WTC11 (cell line): ENCODE results near the gene RSPO3. TPM values are rescaled to one million over a fixed set of nuclear protein-coding genes. Genes with fewer than 3 reads are reported as not detected.

Experiments used
- ATAC-seq: fragments of 200-7000 bp; cut with Tn5 transposase; 2 replicates; pipeline ENCODE4 v1.10.0; 2021; ENCODE audit warnings: mild to moderate bottlenecking, moderate library complexity
- CTCF ChIA-PET: fragments of 300-600 bp; sonication (Branson Sonifier 250); formaldehyde crosslinking; loops from one replicate; lab custom pipeline; 2021; ENCODE audit warnings: antibody characterized with exemption; lab: Charles Lee
- POLR2A ChIA-PET: fragments of 350-600 bp; sonication (Branson Sonifier 250); formaldehyde crosslinking; loops from one replicate; lab custom pipeline; 2021; ENCODE audit warnings: antibody characterized with exemption; lab: Charles Lee
- DNase-seq: peaks from one replicate; pipeline ENCODE4 v3.0.0; 2021; ENCODE audit warnings: low spot score
- H3K27ac Mint-ChIP-seq: 2 replicates; pipeline ENCODE4 v1.8.0; 2021; ENCODE audit warnings: mixed read lengths
- H3K27me3 Mint-ChIP-seq: 2 replicates; pipeline ENCODE4 v1.8.0; 2021; ENCODE audit warnings: low read depth, mild to moderate bottlenecking, moderate library complexity, mixed read lengths
- H3K36me3 Mint-ChIP-seq: 2 replicates; pipeline ENCODE4 v1.8.0; 2021; ENCODE audit warnings: mixed read lengths
- H3K4me1 Mint-ChIP-seq: 2 replicates; pipeline ENCODE4 v1.8.0; 2022; ENCODE audit warnings: mixed read lengths
- H3K4me3 Mint-ChIP-seq: 2 replicates; pipeline ENCODE4 v1.8.0; 2021; ENCODE audit warnings: mild to moderate bottlenecking, moderate library complexity, mixed read lengths
- H3K9me3 Mint-ChIP-seq: 2 replicates; pipeline ENCODE4 v1.8.0; 2021; ENCODE audit warnings: mixed read lengths
- CREB1 ChIP-seq: sonication (generic); formaldehyde crosslinking; IDR thresholded peaks from 2 replicates; pipeline ENCODE4 v1.8.0; 2023; ENCODE audit warnings: mild to moderate bottlenecking, missing genetic modification reagents
- CREM ChIP-seq: sonication (generic); formaldehyde crosslinking; IDR thresholded peaks from 2 replicates; pipeline ENCODE4 v1.8.1; 2022; ENCODE audit warnings: mild to moderate bottlenecking, missing genetic modification reagents, moderate library complexity
- ELF4 ChIP-seq: sonication (generic); formaldehyde crosslinking; IDR thresholded peaks from 2 replicates; pipeline ENCODE4 v1.8.1; 2022; ENCODE audit warnings: low read depth, mild to moderate bottlenecking, moderate library complexity, missing genetic modification reagents
- EMX1 ChIP-seq: fragments of 250-450 bp; sonication (Bioruptor Pico); IDR thresholded peaks from 2 replicates; pipeline ENCODE4 v1.8.0; 2021; ENCODE audit warnings: mild to moderate bottlenecking
- ESRRA ChIP-seq: sonication (generic); formaldehyde crosslinking; IDR thresholded peaks from 2 replicates; pipeline ENCODE4 v1.8.1; 2022; ENCODE audit warnings: mild to moderate bottlenecking, missing genetic modification reagents, borderline replicate concordance
- ETV6 ChIP-seq: sonication (generic); formaldehyde crosslinking; IDR thresholded peaks from 2 replicates; pipeline ENCODE4 v1.8.1; 2022; ENCODE audit warnings: mild to moderate bottlenecking, missing genetic modification reagents
- GTF2I ChIP-seq: fragments of 250-450 bp; sonication (Bioruptor Pico); conservative IDR thresholded peaks from 2 replicates; pipeline ENCODE4 v1.4.0; 2021; ENCODE audit warnings: mild to moderate bottlenecking
- HMGA2 ChIP-seq: fragments of 250-450 bp; sonication (Bioruptor Pico); IDR thresholded peaks from 2 replicates; pipeline ENCODE4 v1.4.0; 2021; ENCODE audit warnings: mild to moderate bottlenecking, moderate library complexity
- IRF2 ChIP-seq: sonication (generic); formaldehyde crosslinking; IDR thresholded peaks from 2 replicates; pipeline ENCODE4 v1.8.0; 2022; ENCODE audit warnings: low read depth, missing genetic modification reagents, borderline replicate concordance
- MXD4 ChIP-seq: fragments of 250-450 bp; sonication (Bioruptor Pico); IDR thresholded peaks from 2 replicates; pipeline ENCODE4 v1.8.0; 2021; ENCODE audit warnings: mild to moderate bottlenecking, moderate library complexity, borderline replicate concordance
- MYBL2 ChIP-seq: sonication (generic); formaldehyde crosslinking; IDR thresholded peaks from 2 replicates; pipeline ENCODE4 v1.8.1; 2023; ENCODE audit warnings: mild to moderate bottlenecking, moderate library complexity, missing genetic modification reagents
- NFYB ChIP-seq: sonication (generic); formaldehyde crosslinking; conservative IDR thresholded peaks from 2 replicates; pipeline ENCODE4 v1.8.0; 2022; ENCODE audit warnings: low read depth, missing genetic modification reagents
- NR1H2 ChIP-seq: sonication (generic); formaldehyde crosslinking; IDR thresholded peaks from 2 replicates; pipeline ENCODE4 v1.9.0; 2021; ENCODE audit warnings: mild to moderate bottlenecking, moderate library complexity, missing genetic modification reagents
- OVOL2 ChIP-seq: fragments of 250-450 bp; sonication (Bioruptor Pico); IDR thresholded peaks from 2 replicates; pipeline ENCODE4 v1.9.0; 2021; ENCODE audit warnings: mild to moderate bottlenecking, borderline replicate concordance
- RORB ChIP-seq: fragments of 250-450 bp; sonication (Bioruptor Pico); IDR thresholded peaks from 2 replicates; pipeline ENCODE4 v1.9.0; 2021; ENCODE audit warnings: mild to moderate bottlenecking
- SMAD3 ChIP-seq: sonication (generic); formaldehyde crosslinking; IDR thresholded peaks from 2 replicates; pipeline ENCODE4 v1.8.0; 2022; ENCODE audit warnings: missing genetic modification reagents, mild to moderate bottlenecking, borderline replicate concordance
- TCF7 ChIP-seq: sonication (generic); formaldehyde crosslinking; IDR thresholded peaks from 2 replicates; pipeline ENCODE4 v1.8.0; 2022; ENCODE audit warnings: mild to moderate bottlenecking, low read depth, missing genetic modification reagents, moderate library complexity
- ZNF138 ChIP-seq: sonication (generic); formaldehyde crosslinking; conservative IDR thresholded peaks from 2 replicates; pipeline ENCODE4 v1.8.1; 2022; ENCODE audit warnings: mild to moderate bottlenecking, moderate library complexity, missing genetic modification reagents
- ZNF219 ChIP-seq: sonication (generic); formaldehyde crosslinking; IDR thresholded peaks from 2 replicates; pipeline ENCODE4 v1.8.0; 2023; ENCODE audit warnings: missing genetic modification reagents, mild to moderate bottlenecking, borderline replicate concordance
- ZNF263 ChIP-seq: sonication (generic); formaldehyde crosslinking; IDR thresholded peaks from 2 replicates; pipeline ENCODE4 v1.8.1; 2022; ENCODE audit warnings: low read depth, mild to moderate bottlenecking, moderate library complexity, missing genetic modification reagents
- ZNF416 ChIP-seq: fragments of 250-450 bp; sonication (Bioruptor Pico); IDR thresholded peaks from 2 replicates; pipeline ENCODE4 v1.9.0; 2021; ENCODE audit warnings: mild to moderate bottlenecking, inconsistent platforms
- total RNA-seq: library from RNA; stranded (reverse); gene quantifications from 3 replicates; pipeline ENCODE4 v1.2.3, GENCODE V29; 2021
- TF ChIP-seq, protein P1 (sequence below): sonication (generic); formaldehyde crosslinking; IDR thresholded peaks from 2 replicates; pipeline ENCODE4 v1.8.1; 2022; ENCODE audit warnings: mild to moderate bottlenecking, moderate library complexity, missing genetic modification reagents
- TF ChIP-seq, protein P2 (sequence below): sonication (generic); formaldehyde crosslinking; IDR thresholded peaks from 2 replicates; pipeline ENCODE4 v1.8.1; 2022; ENCODE audit warnings: low read depth, mild to moderate bottlenecking, moderate library complexity, missing genetic modification reagents, borderline replicate concordance
- TF ChIP-seq, protein P3 (sequence below): sonication (generic); formaldehyde crosslinking; IDR thresholded peaks from 2 replicates; pipeline ENCODE4 v1.8.0; 2022; ENCODE audit warnings: missing genetic modification reagents
- TF ChIP-seq, protein P4 (sequence below): fragments of 250-450 bp; sonication (Bioruptor Pico); IDR thresholded peaks from 2 replicates; pipeline ENCODE4 v1.9.0; 2021; ENCODE audit warnings: mild to moderate bottlenecking
- TF ChIP-seq, protein P5 (sequence below): sonication (generic); formaldehyde crosslinking; IDR thresholded peaks from 2 replicates; pipeline ENCODE4 v1.8.1; 2022; ENCODE audit warnings: mild to moderate bottlenecking, missing genetic modification reagents, moderate library complexity, borderline replicate concordance

Gene RSPO3
- total RNA-seq, 1 experiment from 2014 or later: not detected

DNA sequence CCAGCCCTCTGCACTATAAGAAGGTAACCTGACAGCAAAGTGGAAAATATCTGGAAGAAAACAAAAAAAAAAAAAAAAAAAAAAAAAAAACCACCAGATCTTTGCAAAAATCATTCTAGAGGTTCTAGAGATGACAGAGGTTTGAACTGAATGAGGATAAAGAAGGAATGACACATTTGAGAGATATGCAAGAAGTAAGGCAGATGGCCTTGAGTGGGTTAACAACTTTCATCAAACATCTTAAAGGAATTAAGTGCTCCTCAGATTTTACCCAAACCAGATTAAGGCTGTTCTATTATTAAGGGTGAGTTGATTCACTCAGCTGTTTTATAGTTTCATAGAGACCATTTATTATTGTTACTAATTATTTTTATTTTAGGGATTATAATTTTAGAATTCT lies 62.0 kb downstream of the RSPO3 start:
- TF ChIP-seq ETV6 (CRISPR knock-in tag): no peak
- no peak for TF ChIP-seq ELF4
- no peak for TF ChIP-seq HMGA2 (CRISPR knock-in tag)
- TF ChIP-seq, protein P1, sequence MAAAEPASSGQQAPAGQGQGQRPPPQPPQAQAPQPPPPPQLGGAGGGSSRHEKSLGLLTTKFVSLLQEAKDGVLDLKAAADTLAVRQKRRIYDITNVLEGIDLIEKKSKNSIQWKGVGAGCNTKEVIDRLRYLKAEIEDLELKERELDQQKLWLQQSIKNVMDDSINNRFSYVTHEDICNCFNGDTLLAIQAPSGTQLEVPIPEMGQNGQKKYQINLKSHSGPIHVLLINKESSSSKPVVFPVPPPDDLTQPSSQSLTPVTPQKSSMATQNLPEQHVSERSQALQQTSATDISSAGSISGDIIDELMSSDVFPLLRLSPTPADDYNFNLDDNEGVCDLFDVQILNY (CRISPR knock-in tag): no peak
- TF ChIP-seq CREM (CRISPR knock-in tag): no peak
- no peak for TF ChIP-seq ZNF138 (CRISPR knock-in tag)
- no peak for TF ChIP-seq ZNF263 (CRISPR knock-in tag)
- TF ChIP-seq, protein P2, sequence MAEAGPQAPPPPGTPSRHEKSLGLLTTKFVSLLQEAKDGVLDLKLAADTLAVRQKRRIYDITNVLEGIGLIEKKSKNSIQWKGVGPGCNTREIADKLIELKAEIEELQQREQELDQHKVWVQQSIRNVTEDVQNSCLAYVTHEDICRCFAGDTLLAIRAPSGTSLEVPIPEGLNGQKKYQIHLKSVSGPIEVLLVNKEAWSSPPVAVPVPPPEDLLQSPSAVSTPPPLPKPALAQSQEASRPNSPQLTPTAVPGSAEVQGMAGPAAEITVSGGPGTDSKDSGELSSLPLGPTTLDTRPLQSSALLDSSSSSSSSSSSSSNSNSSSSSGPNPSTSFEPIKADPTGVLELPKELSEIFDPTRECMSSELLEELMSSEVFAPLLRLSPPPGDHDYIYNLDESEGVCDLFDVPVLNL (CRISPR knock-in tag): no peak
- TF ChIP-seq OVOL2 (CRISPR knock-in tag): no peak
- TF ChIP-seq MYBL2 (CRISPR knock-in tag): no peak
- no peak for TF ChIP-seq CREB1
- TF ChIP-seq SMAD3 (CRISPR knock-in tag): no peak
- TF ChIP-seq, protein P3, sequence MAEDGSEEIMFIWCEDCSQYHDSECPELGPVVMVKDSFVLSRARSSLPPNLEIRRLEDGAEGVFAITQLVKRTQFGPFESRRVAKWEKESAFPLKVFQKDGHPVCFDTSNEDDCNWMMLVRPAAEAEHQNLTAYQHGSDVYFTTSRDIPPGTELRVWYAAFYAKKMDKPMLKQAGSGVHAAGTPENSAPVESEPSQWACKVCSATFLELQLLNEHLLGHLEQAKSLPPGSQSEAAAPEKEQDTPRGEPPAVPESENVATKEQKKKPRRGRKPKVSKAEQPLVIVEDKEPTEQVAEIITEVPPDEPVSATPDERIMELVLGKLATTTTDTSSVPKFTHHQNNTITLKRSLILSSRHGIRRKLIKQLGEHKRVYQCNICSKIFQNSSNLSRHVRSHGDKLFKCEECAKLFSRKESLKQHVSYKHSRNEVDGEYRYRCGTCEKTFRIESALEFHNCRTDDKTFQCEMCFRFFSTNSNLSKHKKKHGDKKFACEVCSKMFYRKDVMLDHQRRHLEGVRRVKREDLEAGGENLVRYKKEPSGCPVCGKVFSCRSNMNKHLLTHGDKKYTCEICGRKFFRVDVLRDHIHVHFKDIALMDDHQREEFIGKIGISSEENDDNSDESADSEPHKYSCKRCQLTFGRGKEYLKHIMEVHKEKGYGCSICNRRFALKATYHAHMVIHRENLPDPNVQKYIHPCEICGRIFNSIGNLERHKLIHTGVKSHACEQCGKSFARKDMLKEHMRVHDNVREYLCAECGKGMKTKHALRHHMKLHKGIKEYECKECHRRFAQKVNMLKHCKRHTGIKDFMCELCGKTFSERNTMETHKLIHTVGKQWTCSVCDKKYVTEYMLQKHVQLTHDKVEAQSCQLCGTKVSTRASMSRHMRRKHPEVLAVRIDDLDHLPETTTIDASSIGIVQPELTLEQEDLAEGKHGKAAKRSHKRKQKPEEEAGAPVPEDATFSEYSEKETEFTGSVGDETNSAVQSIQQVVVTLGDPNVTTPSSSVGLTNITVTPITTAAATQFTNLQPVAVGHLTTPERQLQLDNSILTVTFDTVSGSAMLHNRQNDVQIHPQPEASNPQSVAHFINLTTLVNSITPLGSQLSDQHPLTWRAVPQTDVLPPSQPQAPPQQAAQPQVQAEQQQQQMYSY (CRISPR knock-in tag): no peak
- no peak for TF ChIP-seq TCF7 (CRISPR knock-in tag)
- no peak for TF ChIP-seq RORB (CRISPR knock-in tag)
- TF ChIP-seq EMX1: no peak
- no peak for DNase-seq
- ChIA-PET CTCF (no interaction called here), POLR2A (no interaction called here)
- no peak for ATAC-seq
- H3K36me3 Mint-ChIP-seq: no peaks in the 10 kb centered on the region
- no peak overlapping the region for H3K27ac Mint-ChIP-seq
- no peaks in the 10 kb centered on the region for H3K27me3 Mint-ChIP-seq
- peaks cover 11% of the 10 kb centered on the region for H3K9me3 Mint-ChIP-seq
- H3K4me1 Mint-ChIP-seq: peaks cover 16% of the 10 kb centered on the region
- H3K4me3 Mint-ChIP-seq: no peak overlapping the region

DNA sequence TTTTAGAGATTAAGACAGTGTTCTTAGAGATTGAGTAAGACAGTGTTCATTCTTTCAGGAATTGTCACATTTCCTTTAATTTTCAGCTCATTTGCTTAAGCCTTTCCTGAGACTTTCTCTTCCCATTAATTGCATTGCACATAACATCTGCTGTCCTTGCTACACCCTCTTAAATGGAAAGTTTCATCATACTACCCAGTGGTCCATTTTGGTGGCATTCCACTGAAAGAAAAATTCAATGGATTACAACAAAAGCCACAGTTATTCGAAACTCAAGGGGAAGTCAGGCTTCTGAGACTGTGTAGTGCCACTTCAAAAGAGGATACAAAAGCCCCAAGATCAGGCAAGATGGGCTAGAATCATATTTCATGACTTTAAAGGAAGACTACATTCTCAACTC lies 64.0 kb downstream of the RSPO3 start:
- ATAC-seq: no peak
- ChIA-PET CTCF (no interaction called here), POLR2A (no interaction called here)
- H3K9me3 Mint-ChIP-seq: peaks cover 11% of the 10 kb centered on the region
- DNase-seq: no peak
- no peak overlapping the region for H3K27ac Mint-ChIP-seq
- H3K36me3 Mint-ChIP-seq: no peaks in the 10 kb centered on the region
- H3K4me1 Mint-ChIP-seq: peaks cover 16% of the 10 kb centered on the region
- H3K27me3 Mint-ChIP-seq: no peaks in the 10 kb centered on the region
- TF ChIP-seq, protein P4, sequence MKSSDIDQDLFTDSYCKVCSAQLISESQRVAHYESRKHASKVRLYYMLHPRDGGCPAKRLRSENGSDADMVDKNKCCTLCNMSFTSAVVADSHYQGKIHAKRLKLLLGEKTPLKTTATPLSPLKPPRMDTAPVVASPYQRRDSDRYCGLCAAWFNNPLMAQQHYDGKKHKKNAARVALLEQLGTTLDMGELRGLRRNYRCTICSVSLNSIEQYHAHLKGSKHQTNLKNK (CRISPR knock-in tag): no peak
- TF ChIP-seq RORB (CRISPR knock-in tag) (no peak), TCF7 (CRISPR knock-in tag) (no peak), ZNF416 (CRISPR knock-in tag) (no peak), MXD4 (CRISPR knock-in tag) (no peak), GTF2I (CRISPR knock-in tag) (no peak), EMX1 (no peak), ZNF138 (CRISPR knock-in tag) (no peak), IRF2 (CRISPR knock-in tag) (no peak), NR1H2 (CRISPR knock-in tag) (no peak), CREB1 (no peak), ESRRA (CRISPR knock-in tag) (no peak), NFYB (CRISPR knock-in tag) (no peak), ZNF219 (CRISPR knock-in tag) (no peak), MYBL2 (CRISPR knock-in tag) (no peak)
- TF ChIP-seq, protein P5, sequence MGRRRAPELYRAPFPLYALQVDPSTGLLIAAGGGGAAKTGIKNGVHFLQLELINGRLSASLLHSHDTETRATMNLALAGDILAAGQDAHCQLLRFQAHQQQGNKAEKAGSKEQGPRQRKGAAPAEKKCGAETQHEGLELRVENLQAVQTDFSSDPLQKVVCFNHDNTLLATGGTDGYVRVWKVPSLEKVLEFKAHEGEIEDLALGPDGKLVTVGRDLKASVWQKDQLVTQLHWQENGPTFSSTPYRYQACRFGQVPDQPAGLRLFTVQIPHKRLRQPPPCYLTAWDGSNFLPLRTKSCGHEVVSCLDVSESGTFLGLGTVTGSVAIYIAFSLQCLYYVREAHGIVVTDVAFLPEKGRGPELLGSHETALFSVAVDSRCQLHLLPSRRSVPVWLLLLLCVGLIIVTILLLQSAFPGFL (CRISPR knock-in tag): no peak
- TF ChIP-seq, all 79 proteins: peak for 0
- no peak overlapping the region for H3K4me3 Mint-ChIP-seq
